HG03442 (cell line): ENCODE results near the gene CFAP65.

ENCODE experiments used
- ATAC-seq: cut with Tn5 transposase; IDR thresholded peaks from one replicate; pipeline ENCODE4 v1.9.1; 2021; ENCODE audit warnings: mild to moderate bottlenecking, moderate library complexity; ENCODE audit not compliant: unreplicated experiment

The CFAP65 gene

DNA sequence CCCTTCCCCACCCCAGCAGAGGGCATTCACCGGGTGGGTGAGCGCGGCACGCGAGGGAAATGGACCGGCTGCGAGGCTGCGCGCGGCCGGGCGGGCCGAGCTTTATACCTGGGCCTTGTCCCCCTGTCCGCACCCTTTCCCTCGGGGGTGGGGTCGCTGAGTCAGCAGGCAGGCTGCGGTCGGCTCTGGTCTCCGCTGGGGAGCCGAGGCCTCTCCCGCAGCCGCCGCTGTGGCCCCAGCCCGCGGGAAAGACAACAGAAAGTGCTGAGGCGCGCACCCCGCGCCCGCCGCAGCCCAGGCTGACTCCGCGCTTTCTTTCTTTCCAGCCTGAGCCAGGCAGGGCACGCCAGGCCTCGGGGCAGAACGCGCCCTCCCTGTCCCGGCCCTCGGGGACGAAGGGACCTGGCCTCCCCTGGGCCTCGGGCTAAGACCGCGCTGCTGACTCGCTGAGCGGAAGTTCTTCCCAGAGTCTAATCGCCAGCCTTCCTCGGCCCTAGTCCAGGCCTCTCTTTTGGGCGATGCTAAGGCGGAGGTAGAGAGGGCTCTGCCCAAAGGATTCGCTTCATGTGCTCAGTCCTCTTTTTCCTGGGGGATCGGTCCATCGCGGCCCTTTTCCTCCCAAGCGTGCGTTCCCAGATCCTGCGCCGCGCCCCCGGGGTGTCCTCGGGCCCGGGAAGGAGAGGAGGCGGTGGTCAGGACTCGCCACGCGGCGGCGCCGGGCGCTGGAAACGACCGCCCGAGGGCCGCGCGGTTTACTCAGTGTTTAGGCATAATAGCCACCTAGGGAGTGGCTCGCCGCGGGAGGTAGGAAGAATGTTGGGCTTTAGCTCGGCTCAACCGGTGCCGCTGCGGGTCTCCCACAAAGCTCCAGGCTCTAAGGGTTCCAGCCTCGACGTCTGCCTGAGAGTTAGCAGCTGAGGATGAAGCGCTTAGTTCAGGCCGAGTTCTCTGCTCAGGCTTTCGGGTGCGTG is 47.7 kb downstream of the CFAP65 start, which contains the start of gene CRYBA2:
Gene CRYBA2 (minus strand): TSS at position 78 of the 971 bp plus-strand sequence. CDS start 246 bp downstream, outside the sequence.
- no peak for ATAC-seq

- ATAC-seq: no peak
These were observed 48.5 kb downstream of the CFAP65 start for GRCh38 chr2:218992703-218993344.

DNA sequence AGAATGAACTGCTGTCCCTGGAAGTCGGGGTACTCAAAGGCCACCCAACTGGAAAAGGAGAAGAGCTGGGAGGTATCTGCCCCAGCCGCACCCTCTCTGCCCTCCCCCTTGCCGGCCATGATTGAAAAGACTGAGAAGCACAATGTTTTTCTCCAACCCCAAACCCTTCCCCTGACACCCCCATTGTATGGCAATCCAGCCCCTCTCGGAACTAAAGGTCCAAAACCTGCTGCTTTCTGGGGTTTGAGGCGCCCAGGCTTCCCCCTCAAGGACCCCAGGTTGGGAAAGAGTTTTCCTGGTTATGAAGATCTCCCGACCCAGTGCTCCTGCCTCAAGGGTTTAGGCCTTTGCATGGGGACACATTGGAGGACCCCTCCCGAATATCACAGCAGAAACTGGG is 49.1 kb downstream of the CFAP65 start:
- no peak for ATAC-seq

DNA sequence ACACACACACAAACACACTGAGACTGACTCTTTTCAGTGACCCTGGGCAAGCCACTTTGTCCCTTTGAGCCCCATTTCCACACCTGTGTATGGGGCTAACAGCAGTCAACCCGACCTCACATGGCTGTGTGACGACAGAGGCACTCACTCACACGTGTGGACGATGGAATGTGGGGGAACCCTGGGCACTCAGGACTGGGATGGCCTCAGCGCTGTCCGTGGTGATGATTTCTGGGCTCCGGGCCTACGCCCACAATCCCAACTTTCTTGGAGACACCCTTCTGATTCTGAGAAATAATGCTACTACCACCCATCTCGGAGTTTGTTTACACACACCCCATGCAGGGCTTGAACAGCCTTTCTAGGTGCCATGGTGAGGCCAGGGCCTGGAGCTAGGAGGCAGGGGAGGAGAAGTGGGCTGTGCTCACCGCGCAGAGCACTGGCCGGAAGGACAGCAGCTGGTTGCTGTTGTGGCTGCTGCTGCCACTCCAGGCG is 49.6 kb downstream of the CFAP65 start:
- no peak for ATAC-seq

DNA sequence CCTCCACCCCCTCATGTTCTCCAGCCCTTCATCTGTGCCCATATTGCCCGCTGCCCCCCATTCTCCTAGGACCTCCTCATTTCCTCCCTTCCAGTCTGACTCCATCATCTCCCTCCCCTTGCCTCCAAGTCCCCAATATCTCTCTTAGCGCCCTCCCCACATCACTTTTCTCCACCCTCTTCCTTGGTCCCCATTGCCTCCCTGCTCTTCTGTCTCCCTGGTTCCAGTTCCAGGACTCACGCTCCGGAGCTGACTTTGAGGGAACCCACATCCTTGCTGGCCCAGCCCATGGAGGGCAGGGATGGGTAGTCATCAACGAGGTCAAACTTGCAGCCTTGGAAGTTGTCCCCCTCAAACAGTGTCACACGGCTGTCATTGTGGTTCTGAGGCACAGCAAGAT is 50.7 kb downstream of the CFAP65 start:
- no peak for ATAC-seq

DNA sequence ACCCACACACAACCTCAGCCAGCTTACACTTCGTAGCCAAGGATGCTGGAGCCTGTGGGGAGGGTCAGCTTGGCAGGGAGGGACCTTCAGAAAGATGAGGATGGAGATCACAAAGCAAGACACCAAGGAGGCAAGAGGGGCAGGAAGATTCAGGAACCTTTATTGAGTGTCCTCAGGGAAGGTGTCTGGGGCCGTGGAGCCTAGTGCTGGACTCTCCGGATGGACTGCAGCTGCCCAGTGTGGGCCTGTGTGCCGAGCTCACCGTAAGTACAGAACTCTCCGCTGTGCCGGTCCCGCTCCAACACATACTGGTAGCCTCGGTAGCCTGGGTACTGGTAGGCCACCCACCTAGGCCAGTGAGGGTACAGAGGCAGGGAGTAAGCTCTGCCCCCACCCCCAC is 51.3 kb downstream of the CFAP65 start:
- ATAC-seq: no peak

- no peak for ATAC-seq
These were observed 52.7 kb downstream of the CFAP65 start for GRCh38 chr2:218988650-218989049.

DNA sequence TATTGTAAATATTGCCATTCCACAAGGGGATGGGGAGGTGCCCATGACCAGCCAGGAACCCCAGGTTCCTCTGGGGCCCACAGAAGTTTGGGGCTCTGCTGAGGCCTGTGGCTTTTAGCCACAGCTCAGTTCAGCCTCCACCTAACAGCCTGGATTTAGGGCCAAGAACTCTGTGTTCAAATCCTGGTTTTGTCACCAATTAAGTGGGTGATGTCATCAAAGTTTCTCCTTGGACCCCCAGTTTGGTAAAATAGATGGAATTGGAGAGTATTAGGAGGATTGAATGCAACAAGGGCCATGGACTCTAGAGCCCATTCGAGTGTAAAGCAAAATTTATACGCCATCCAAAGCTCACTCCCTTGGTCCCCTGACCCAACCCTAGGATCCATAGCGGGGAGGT is 53.2 kb downstream of the CFAP65 start:
- no peak for ATAC-seq

- ATAC-seq: no peak
These were observed 55.1 kb downstream of the CFAP65 start for GRCh38 chr2:218986148-218986761.

GRCh38 chr2:218985325-218986091 is 55.8 kb downstream of the CFAP65 start:
- no peak for ATAC-seq

DNA sequence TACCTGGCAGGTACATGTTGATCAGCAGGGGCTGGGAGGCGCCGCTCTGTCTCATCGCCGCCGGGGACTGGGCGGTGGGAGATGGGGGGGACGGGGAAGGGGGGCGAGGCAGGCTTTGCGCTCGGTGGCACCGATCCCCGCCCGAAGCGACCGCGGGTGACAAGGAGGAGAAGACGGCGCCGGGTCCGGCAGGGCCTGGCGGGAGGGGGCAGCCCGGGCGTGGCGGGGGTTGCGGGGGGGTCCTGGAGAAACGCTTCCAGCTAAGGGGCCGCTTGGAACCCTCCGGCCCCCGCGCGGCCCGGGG is 56.3 kb downstream of the CFAP65 start, which contains the start of gene FEV:
Gene FEV (minus strand): TSS at position 164 of the 304 bp plus-strand sequence. CDS start 109 bp downstream, at position 55.
- no peak for ATAC-seq

DNA sequence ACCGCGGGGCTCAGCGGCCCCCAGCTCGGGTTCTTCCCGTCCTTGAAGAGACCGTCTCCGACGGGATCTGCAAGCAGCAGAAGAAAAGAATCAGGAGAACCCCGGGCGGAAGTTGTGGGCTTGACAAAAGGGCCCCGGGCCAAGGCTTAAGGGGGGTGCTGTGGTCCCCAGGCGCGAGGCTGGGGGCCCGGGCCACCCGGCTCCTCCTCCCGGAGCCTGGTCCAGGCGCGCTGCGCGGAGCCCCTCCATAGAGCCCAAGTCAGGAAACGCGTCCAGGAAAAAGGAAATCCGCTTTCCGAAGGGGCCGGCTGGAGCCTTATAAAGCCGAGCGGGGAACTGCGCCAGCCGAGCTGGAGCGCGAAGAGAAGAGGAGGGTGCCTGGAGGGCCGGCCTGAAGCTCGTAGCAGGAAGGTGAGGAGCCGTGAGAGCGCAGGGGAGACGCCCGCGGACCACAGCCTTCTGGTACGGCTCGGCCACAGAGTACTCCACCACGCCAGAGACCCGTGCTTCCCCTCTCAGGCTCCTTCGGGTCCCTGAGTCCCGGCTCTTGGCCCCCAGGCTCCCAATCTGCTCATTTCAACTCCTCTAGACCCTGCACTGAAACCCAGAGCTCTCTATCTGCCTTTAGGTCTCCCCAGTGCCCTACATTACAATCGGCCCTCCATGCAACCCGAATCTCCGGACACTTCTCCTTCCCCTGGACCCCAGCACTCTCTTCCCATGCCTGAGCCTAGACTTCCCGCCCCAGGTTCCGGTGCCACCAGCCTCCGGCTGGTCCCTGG is 56.9 kb downstream of the CFAP65 start:
- no peak for ATAC-seq

- ATAC-seq: no peak
These were observed 57.4 kb downstream of the CFAP65 start for GRCh38 chr2:218983934-218984238.

DNA sequence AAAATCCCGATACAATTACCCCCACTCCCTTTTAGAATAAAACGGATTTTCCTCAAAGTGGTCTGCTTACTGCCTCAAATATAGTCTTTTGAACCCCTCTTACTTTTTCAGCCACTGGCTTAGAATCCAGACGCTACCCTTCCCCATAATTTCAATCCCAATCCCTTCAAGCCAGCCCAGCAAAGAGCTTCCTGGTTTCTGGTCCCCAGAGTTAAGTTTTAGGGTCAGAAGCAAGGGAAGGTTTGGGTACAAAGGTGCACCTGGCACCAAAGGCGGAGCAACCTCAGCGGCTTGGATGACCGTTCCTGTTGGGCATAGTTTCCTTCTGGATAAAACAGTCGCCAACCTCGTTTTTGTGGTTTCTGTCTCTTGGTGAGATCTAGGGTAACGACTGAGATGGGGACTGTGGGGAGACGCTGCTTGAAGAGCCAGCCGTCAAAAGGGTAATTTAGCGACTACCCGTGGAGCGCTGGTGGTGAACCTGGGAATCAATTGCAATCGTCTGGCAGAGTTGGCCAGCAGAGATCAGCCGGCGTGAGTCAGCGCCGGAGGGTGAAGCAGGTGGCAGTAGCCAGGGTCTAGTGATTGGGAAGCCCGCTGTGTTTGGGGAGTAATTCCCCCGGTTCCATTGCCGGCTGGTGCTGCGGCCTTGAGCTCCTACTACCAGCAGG is 57.9 kb downstream of the CFAP65 start:
- no peak for ATAC-seq

DNA sequence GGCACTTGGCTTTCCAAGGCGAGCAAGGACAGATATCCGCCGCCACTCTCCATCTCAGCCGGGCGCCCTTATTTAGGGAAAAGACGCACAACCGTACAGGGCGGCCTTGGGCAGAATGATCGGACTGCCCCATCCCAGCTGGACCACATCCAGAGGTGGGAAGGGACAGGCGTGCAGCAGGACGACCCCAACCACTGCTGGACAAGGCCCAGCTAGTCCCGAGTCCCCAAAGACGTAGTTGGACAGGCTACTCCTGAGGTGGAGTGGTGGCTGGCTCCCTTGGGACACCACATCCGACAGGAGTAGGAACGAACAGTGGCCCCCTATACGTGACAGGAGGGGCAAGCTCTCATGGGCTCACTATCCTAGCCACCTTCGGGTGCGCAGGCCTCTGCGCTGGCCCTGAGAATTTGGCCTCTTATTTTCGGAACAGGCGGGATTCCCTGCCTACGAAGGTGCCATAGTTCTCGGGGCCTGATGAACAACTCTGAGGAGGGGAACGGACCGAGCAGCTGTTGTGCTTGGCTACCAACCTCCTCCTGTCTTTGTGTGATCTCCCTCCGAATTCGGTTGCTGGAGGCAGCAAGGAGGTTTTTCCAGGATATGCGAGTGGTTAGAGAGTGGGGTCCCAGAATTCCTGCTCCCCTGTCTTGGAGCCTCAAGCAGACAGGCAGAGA is 58.6 kb downstream of the CFAP65 start:
- ATAC-seq: no peak

DNA sequence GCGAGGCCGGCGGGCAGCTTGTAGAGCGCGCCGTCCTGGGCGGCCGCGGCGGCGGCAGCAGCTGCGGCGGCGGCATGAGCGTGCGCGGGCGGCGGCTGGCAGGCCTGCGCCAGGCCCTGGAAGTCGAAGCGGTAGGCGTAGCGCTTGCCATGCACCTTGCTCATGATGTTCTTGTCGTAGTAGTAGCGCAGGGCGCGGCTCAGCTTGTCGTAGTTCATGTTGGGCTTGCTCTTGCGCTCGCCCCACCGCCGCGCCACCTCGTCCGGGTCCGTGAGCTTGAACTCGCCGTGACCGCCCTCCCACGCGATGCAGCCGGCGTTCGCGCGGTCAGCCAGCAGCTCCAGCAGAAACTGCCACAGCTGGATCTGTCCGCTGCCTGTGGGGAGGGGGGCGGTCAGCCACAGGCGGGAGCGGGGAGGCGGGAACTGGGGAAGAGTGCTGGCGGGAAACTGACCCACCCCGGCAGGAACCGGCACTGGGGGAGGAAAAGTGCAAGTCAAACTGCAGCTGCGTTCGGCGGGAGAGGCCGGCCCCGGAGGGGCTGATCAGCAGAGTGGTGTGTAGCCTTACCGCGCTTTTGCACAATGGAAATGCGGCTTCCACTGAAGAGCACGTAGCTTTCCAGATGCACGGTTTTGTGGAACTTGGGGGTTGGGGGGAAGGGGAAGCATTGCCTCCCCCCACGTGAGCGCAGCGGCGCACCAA is 59.3 kb downstream of the CFAP65 start:
- no peak for ATAC-seq

- no peak for ATAC-seq
These were observed 59.9 kb downstream of the CFAP65 start for GRCh38 chr2:218981390-218981880.

- ATAC-seq: no peak
These were observed 60.5 kb downstream of the CFAP65 start for GRCh38 chr2:218980735-218981389.
